T-cell (primary cell): Measurements from ENCODE around the gene STT3B. TPM values are rescaled to one million over a fixed set of nuclear protein-coding genes. Genes with fewer than 3 reads are reported as not detected.

Source experiments
- ATAC-seq, 4 experiments: fragments of 200-7000 bp in 3 of 4; fragments of 150-1000 bp in 1 of 4; cut with Tn5 transposase; replicated peaks in 1 of 4; 1 replicate in 3 of 4; 2 replicates in 1 of 4; pipeline ENCODE4 v1.10.0; 2021; ENCODE audit warnings: moderate library complexity in 3 of 4, mild to moderate bottlenecking in 2 of 4, moderate number of reproducible peaks in 1 of 4
- CTCF ChIA-PET, 2 donors: fragments of 300-600 bp; sonication (Branson Sonifier 250); formaldehyde crosslinking; loops; one replicate each; lab custom pipeline; 2022; ENCODE audit warnings: antibody characterized with exemption in 2 of 2; lab: Charles Lee
- POLR2A ChIA-PET, 2 donors: fragments of 300-600 bp; sonication (Branson Sonifier 250); formaldehyde crosslinking; loops; one replicate each; lab custom pipeline; 2022; ENCODE audit warnings: antibody characterized with exemption in 2 of 2; lab: Charles Lee
- DNase-seq, 35 experiments: peaks; one replicate each; pipeline versions ENCODE4 v3.0.0 to v3.0.0-alpha.2; 2013 to 2023
- H3K27ac ChIP-seq: one replicate; pipeline ENCODE4 v1.5.1; 2013; ENCODE audit warnings: low read length
- H3K27me3 ChIP-seq, 2 experiments: replicated peaks in 1 of 2; 1 replicate in 1 of 2; 2 replicates in 1 of 2; pipeline versions ENCODE4 v1.6.1 to v1.7.0; 2013; ENCODE audit warnings: low read length in 1 of 2, mixed read lengths in 1 of 2; ENCODE audit not compliant: control insufficient read depth in 2 of 2, insufficient read depth in 2 of 2; ENCODE audit errors: extremely low read depth in 1 of 2
- H3K36me3 ChIP-seq, 2 donors: 1 replicate in 1 of 2; 2 replicates in 1 of 2; pipeline versions ENCODE4 v1.6.1 to v1.7.0; 2013; ENCODE audit warnings: low read length in 1 of 2; ENCODE audit not compliant: control insufficient read depth in 2 of 2, insufficient read depth in 1 of 2; ENCODE audit errors: extremely low read depth in 1 of 2
- H3K4me1 ChIP-seq, 2 experiments: 1 replicate in 1 of 2; 2 replicates in 1 of 2; pipeline versions ENCODE4 v1.6.1 to v1.7.0; 2013; ENCODE audit warnings: low read length in 2 of 2, mixed read lengths in 1 of 2; ENCODE audit not compliant: insufficient read depth in 2 of 2, control insufficient read depth in 1 of 2; ENCODE audit errors: extremely low read depth in 1 of 2
- H3K4me3 ChIP-seq, 2 donors: 1 replicate in 1 of 2; 2 replicates in 1 of 2; pipeline versions ENCODE4 v1.5.1 to v1.7.0; 2013; ENCODE audit warnings: mild to moderate bottlenecking in 2 of 2, low read length in 1 of 2, moderate library complexity in 1 of 2; ENCODE audit not compliant: control insufficient read depth in 1 of 2; ENCODE audit errors: extremely low read depth in 1 of 2
- H3K9me3 ChIP-seq: 2 replicates; pipeline ENCODE4 v1.7.0; 2013
- H3K27ac Mint-ChIP-seq, 2 donors: one replicate each; pipeline ENCODE4 v1.8.0; 2020 to 2021; ENCODE audit warnings: mild to moderate bottlenecking in 2 of 2, mixed read lengths in 2 of 2
- H3K27me3 Mint-ChIP-seq, 2 donors: one replicate each; pipeline ENCODE4 v1.8.0; 2021 to 2022; ENCODE audit warnings: mixed read lengths in 2 of 2
- H3K36me3 Mint-ChIP-seq: one replicate; pipeline ENCODE4 v1.8.0; 2021; ENCODE audit warnings: mixed read lengths
- H3K4me1 Mint-ChIP-seq, 3 donors: one replicate each; pipeline ENCODE4 v1.8.0; 2020 to 2022; ENCODE audit warnings: mixed read lengths in 3 of 3, mild to moderate bottlenecking in 1 of 3
- H3K4me3 Mint-ChIP-seq, 3 donors: one replicate each; pipeline ENCODE4 v1.8.0; 2020 to 2022; ENCODE audit warnings: mild to moderate bottlenecking in 3 of 3, mixed read lengths in 3 of 3, moderate library complexity in 3 of 3
- H3K9me3 Mint-ChIP-seq, 3 donors: one replicate each; pipeline ENCODE4 v1.8.0; 2020 to 2022; ENCODE audit warnings: mixed read lengths in 3 of 3
- WGBS: methylation state at CpG from one replicate; pipeline ENCODE4 v1.1.5; 2013; ENCODE audit warnings: missing lambda C conversion rate; ENCODE audit not compliant: insufficient coverage; 5-methylcytosine and 5-hydroxymethylcytosine counted together
- total RNA-seq, 35 experiments: library from RNA in 6 of 35; stranded (reverse) in 6 of 35; fragments of 120-200 nt in 1 of 35; gene quantifications; one replicate each; pipeline versions ENCODE4 v1.2.1 to v1.2.4 and lab custom pipeline; 2013 to 2026

STT3B gene
- total RNA-seq, 5 donors from 2014 or later (not counting 1 experiment from before 2014, with no cell fraction given): 92.1 to 160 (median 110) TPM

DNA sequence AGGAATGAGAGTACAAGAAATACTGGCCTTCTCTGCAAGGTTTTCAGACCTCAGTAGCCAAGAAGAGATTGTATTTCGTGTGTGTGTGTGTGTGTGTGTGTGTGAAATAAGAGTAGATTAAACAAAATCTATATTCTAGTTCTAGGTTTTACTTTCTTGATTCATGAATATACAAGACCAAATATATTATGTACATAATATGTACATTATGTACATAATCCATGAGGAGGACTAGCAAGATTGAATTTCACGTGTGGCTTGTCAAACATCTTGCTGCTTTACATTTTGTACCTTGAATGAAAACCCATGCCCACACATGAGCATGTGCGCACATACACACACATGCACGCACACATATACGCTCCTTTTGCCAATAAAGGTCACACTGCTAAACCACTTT, 18.2 kb upstream of the STT3B start:
- ChIA-PET POLR2A (no interaction called here), CTCF (no interaction called here)
- Mint-ChIP-seq H3K9me3 (peaks cover 0 to 4% (median 2%) of the 10 kb centered on the region in 3 donors), H3K27me3 (no peaks in the 10 kb centered on the region), H3K36me3 (no peaks in the 10 kb centered on the region), H3K4me1 (peaks cover 4 to 12% (median 7%) of the 10 kb centered on the region in 3 donors), H3K4me3 (no peak overlapping the region), H3K27ac (no peak overlapping the region)
- H3K9me3 ChIP-seq: no peaks in the 10 kb centered on the region
- ATAC-seq (no peak), DNase-seq (no peak)
- peaks cover 0 to 3% of the 10 kb centered on the region in 2 experiments for H3K27me3 ChIP-seq
- H3K27ac ChIP-seq: no peak overlapping the region
- no peak overlapping the region for H3K4me3 ChIP-seq
- no peaks in the 10 kb centered on the region for H3K36me3 ChIP-seq
- 95% methylated on average over 3 of the region's 5 CpGs for WGBS
- peaks cover under 1 to 2% of the 10 kb centered on the region in 2 experiments for H3K4me1 ChIP-seq

DNA sequence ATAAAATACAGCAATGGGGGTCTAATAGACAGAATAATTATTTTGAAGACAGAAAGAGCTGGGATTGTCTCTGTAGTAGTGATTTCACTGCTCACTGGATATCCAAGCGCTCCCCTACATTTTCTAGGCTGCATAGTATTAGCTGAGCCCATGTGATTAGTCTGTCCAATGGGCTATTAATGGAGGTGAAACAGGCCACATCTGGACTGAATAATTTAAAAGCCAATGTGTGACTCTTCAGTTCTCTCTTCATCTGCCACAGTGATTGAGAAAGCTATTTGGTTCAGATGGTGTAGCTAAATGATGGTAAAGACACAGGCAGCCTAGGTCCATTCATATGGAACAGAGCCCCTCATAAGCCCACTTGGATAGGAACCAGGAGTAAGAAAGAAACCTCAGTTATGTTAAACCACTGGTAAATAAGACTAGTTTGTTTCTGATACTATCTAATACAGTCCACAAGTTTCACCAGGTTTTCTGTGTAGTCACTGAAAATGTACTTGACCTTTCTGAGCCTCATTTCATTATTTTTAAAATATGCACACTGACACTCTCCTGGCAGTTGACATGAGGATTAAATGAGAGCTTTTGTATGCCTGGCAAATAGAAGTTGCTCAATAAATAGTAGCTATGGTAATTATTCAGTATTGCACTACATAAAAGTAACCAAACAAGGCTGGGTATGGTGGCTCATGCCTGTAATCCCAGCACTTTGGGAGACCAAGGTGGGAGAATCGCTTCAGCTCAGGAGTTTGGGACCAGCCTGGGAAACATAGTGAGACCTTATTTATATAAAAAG, 17.0 kb upstream of the STT3B start:
- DNase-seq (no peak), ATAC-seq (no peak)
- Histone ChIP-seq H3K36me3 (no peaks in the 10 kb centered on the region), H3K27me3 (peaks cover 0 to 3% of the 10 kb centered on the region in 2 experiments), H3K27ac (no peak overlapping the region), H3K4me3 (no peak overlapping the region), H3K9me3 (no peaks in the 10 kb centered on the region), H3K4me1 (no peaks in the 10 kb centered on the region)
- Mint-ChIP-seq H3K27me3 (no peaks in the 10 kb centered on the region), H3K27ac (no peak overlapping the region), H3K4me3 (no peak overlapping the region), H3K36me3 (no peaks in the 10 kb centered on the region), H3K4me1 (peaks cover 0 to under 1% (median 0%) of the 10 kb centered on the region in 3 donors), H3K9me3 (peaks cover 0 to 4% (median 2%) of the 10 kb centered on the region in 3 donors)
- ChIA-PET CTCF (interaction anchor here in 1 of 2 donors (0.8 kb wide), 1 partner anchor 10 kb away, joined by 3 read pairs; no protein-coding TSS in a partner anchor), POLR2A (no interaction called here)
- WGBS: 100% methylated on average over 1 of the region's 2 CpGs

- no peaks in the 10 kb centered on the region for H3K36me3 Mint-ChIP-seq
- H3K27ac Mint-ChIP-seq: no peak overlapping the region
- peaks cover 3 to 4% (median 4%) of the 10 kb centered on the region in 3 donors for H3K4me1 Mint-ChIP-seq
- WGBS: 79% methylated on average over 2 of the region's 3 CpGs
- H3K27ac ChIP-seq: no peak overlapping the region
- peaks cover 0 to 4% (median 0%) of the 10 kb centered on the region in 3 donors for H3K9me3 Mint-ChIP-seq
- no peak overlapping the region for H3K4me3 Mint-ChIP-seq
- POLR2A ChIA-PET: interaction anchor here (0.5 to 0.6 kb wide), 2 partner anchors 35 to 79 kb away, joined by 3 read pairs; no protein-coding TSS in a partner anchor
- CTCF ChIA-PET: interaction anchor here (0.6 to 0.7 kb wide), 3 partner anchors 44 to 230 kb away, joined by 3 to 4 read pairs (median 3); no protein-coding TSS in a partner anchor
- H3K9me3 ChIP-seq: no peaks in the 10 kb centered on the region
- no peak overlapping the region for H3K4me3 ChIP-seq
- no peak for ATAC-seq
- peaks cover 0 to 3% of the 10 kb centered on the region in 2 experiments for H3K27me3 ChIP-seq
- DNase-seq: no peak
- peaks cover 0 to under 1% of the 10 kb centered on the region in 2 experiments for H3K4me1 ChIP-seq
- H3K36me3 ChIP-seq: no peaks in the 10 kb centered on the region
- H3K27me3 Mint-ChIP-seq: no peaks in the 10 kb centered on the region
Measured at GRCh38 chr3:31516757-31517156, 16.0 kb upstream of the STT3B start.

GRCh38 chr3:31521468-31521867, 11.3 kb upstream of the STT3B start:
- H3K4me3 Mint-ChIP-seq: no peak overlapping the region
- no peaks in the 10 kb centered on the region for H3K27me3 Mint-ChIP-seq
- CTCF ChIA-PET: interaction anchor here in 1 of 2 donors (3.8 kb wide), 1 partner anchor 10 kb away, joined by 17 read pairs; the partner anchor contains the start of gene STT3B
- H3K36me3 Mint-ChIP-seq: no peaks in the 10 kb centered on the region
- peaks cover 0 to 3% (median 0%) of the 10 kb centered on the region in 3 donors for H3K9me3 Mint-ChIP-seq
- no CpG with 5 or more reads among the region's 2 CpGs for WGBS
- Histone ChIP-seq H3K27ac (no peak overlapping the region), H3K4me3 (no peak overlapping the region), H3K4me1 (peaks cover 4 to 6% of the 10 kb centered on the region in 2 experiments), H3K9me3 (no peaks in the 10 kb centered on the region), H3K36me3 (no peaks in the 10 kb centered on the region), H3K27me3 (no peaks in the 10 kb centered on the region)
- DNase-seq: no peak
- H3K4me1 Mint-ChIP-seq: peaks cover 12 to 16% (median 15%) of the 10 kb centered on the region in 3 donors
- ATAC-seq: no peak
- H3K27ac Mint-ChIP-seq: peak overlapping the region; percentile 15 to 75
- POLR2A ChIA-PET: no interaction called here

- peak in 9 of 35 experiments; percentile 10 to 55 (median 20) for DNase-seq
- Mint-ChIP-seq H3K27ac (peak overlapping the region; percentile 59 to 75), H3K4me3 (no peak overlapping the region), H3K4me1 (peaks cover 12 to 16% (median 15%) of the 10 kb centered on the region in 3 donors), H3K27me3 (no peaks in the 10 kb centered on the region), H3K36me3 (no peaks in the 10 kb centered on the region), H3K9me3 (peaks cover 0 to 3% (median 0%) of the 10 kb centered on the region in 3 donors)
- Histone ChIP-seq H3K4me1 (peaks cover 4 to 6% of the 10 kb centered on the region in 2 experiments), H3K36me3 (no peaks in the 10 kb centered on the region), H3K4me3 (no peak overlapping the region), H3K27me3 (no peaks in the 10 kb centered on the region), H3K27ac (no peak overlapping the region), H3K9me3 (no peaks in the 10 kb centered on the region)
- no CpG with 5 or more reads among the region's 1 CpG for WGBS
- ChIA-PET CTCF (interaction anchor here in 1 of 2 donors (3.8 kb wide), 1 partner anchor 9 kb away, joined by 17 read pairs; the partner anchor contains the start of gene STT3B), POLR2A (interaction anchor here (0.6 to 1.4 kb wide), 3 partner anchors 11 to 19 kb away, joined by 3 to 15 read pairs (median 3); partner anchors contain the start of gene STT3B (in 1 of the 2))
- peak; percentile 48 to 97 (median 93) for ATAC-seq
Measured at GRCh38 chr3:31522152-31522551, 10.6 kb upstream of the STT3B start.

DNA sequence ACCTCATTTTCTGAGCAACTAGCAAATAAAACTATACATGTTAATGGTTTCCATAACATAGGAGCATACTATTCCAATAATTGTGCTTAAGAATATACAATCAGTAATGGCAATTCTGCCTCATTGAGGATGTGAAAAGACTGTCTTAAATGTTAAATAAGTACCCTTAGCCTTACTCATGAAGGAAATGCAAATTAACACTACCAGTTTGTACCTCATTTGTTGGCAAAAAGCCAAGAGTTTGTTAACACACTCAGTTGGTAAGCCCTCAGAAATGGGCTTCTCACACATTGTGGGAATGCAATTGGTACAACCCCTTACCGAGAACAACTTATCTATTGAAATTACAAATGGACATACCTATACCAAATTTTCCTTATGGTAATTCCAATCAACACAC, 9.2 kb upstream of the STT3B start:
- WGBS: no CpG with 5 or more reads among the region's 1 CpG
- no peaks in the 10 kb centered on the region for H3K27me3 ChIP-seq
- Mint-ChIP-seq H3K4me3 (no peak overlapping the region), H3K9me3 (peaks cover 0 to 3% (median 0%) of the 10 kb centered on the region in 3 donors), H3K27me3 (no peaks in the 10 kb centered on the region), H3K27ac (no peak overlapping the region), H3K4me1 (peaks cover 12 to 16% (median 15%) of the 10 kb centered on the region in 3 donors), H3K36me3 (no peaks in the 10 kb centered on the region)
- no peak overlapping the region for H3K27ac ChIP-seq
- CTCF ChIA-PET: interaction anchor here in 1 of 2 donors (3.8 kb wide), 1 partner anchor 8 kb away, joined by 17 read pairs; the partner anchor contains the start of gene STT3B
- H3K4me1 ChIP-seq: peaks cover 4 to 6% of the 10 kb centered on the region in 2 experiments
- no peak for DNase-seq
- no peak for ATAC-seq
- H3K36me3 ChIP-seq: no peaks in the 10 kb centered on the region
- no peaks in the 10 kb centered on the region for H3K9me3 ChIP-seq
- POLR2A ChIA-PET: interaction anchor here in 1 of 2 donors (0.8 to 1.4 kb wide), 2 partner anchors 9 to 13 kb away, joined by 4 to 15 read pairs; partner anchors contain the start of gene STT3B
- H3K4me3 ChIP-seq: no peak overlapping the region
